ENCODE results near the gene FAF1. TPM values are rescaled to one million over a fixed set of nuclear protein-coding genes. Genes with fewer than 3 reads are reported as not detected.

The FAF1 gene
- total and polyA plus RNA-seq, 2 donors (not counting 1 experiment from before 2014, with no cell fraction given): 39.6 to 40.0 TPM

GRCh38 chr1:50993645-50994044 is 33.6 kb upstream of the FAF1 start:
- TF ChIP-seq EZH2 (IDR thresholded peaks at IDR 0.05; ENCODE audit: low read length, missing control alignments): no peak
- TF ChIP-seq, protein P1, sequence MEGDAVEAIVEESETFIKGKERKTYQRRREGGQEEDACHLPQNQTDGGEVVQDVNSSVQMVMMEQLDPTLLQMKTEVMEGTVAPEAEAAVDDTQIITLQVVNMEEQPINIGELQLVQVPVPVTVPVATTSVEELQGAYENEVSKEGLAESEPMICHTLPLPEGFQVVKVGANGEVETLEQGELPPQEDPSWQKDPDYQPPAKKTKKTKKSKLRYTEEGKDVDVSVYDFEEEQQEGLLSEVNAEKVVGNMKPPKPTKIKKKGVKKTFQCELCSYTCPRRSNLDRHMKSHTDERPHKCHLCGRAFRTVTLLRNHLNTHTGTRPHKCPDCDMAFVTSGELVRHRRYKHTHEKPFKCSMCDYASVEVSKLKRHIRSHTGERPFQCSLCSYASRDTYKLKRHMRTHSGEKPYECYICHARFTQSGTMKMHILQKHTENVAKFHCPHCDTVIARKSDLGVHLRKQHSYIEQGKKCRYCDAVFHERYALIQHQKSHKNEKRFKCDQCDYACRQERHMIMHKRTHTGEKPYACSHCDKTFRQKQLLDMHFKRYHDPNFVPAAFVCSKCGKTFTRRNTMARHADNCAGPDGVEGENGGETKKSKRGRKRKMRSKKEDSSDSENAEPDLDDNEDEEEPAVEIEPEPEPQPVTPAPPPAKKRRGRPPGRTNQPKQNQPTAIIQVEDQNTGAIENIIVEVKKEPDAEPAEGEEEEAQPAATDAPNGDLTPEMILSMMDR (conservative IDR thresholded peaks at IDR 0.05 in 1 of 2, IDR thresholded peaks at IDR 0.05 in 1 of 2; ENCODE audit: low read depth in 1 of 2, low read length in 2 of 2): no peak
- H3K4me3 ChIP-seq (replicated peaks in 1 of 4; ENCODE audit: control extremely low read depth in 1 of 4, insufficient read depth in 1 of 4, low read depth in 3 of 4, low read length in 4 of 4): no peak overlapping the region
- DNase-seq (ENCODE audit: low read depth in 2 of 2): no peak

GRCh38 chr1:50992532-50993318 is 32.7 kb upstream of the FAF1 start:
- no peak overlapping the region for H3K27ac ChIP-seq (ENCODE audit: insufficient read depth, low read length)
- H3K9me3 ChIP-seq (ENCODE audit: control insufficient read depth, insufficient read depth, low read depth, low read length): no peaks in the 10 kb centered on the region
- peaks cover 4% of the 10 kb centered on the region for H3K4me1 ChIP-seq (ENCODE audit: control insufficient read depth, extremely low read depth, insufficient read depth, low read length)
- H3K9ac ChIP-seq (ENCODE audit: insufficient read depth, low read length): no peak overlapping the region
- H3K27me3 ChIP-seq (ENCODE audit: control insufficient read depth, insufficient read depth, low read length): no peaks in the 10 kb centered on the region
- H3K4me2 ChIP-seq (ENCODE audit: extremely low read depth, insufficient read depth, low read length): no peak overlapping the region
- no peak for DNase-seq (ENCODE audit: low read depth in 2 of 2)
- H3K4me3 ChIP-seq (replicated peaks in 1 of 4; ENCODE audit: control extremely low read depth in 1 of 4, insufficient read depth in 1 of 4, low read depth in 3 of 4, low read length in 4 of 4): no peak overlapping the region
- no peaks in the 10 kb centered on the region for H3K36me3 ChIP-seq (ENCODE audit: control insufficient read depth, insufficient read depth, low read length)
- TF ChIP-seq EZH2 (IDR thresholded peaks at IDR 0.05; ENCODE audit: low read length, missing control alignments): no peak
- TF ChIP-seq, protein P1 (conservative IDR thresholded peaks at IDR 0.05 in 1 of 2, IDR thresholded peaks at IDR 0.05 in 1 of 2; ENCODE audit: low read depth in 1 of 2, low read length in 2 of 2): no peak
- H4K20me1 ChIP-seq (ENCODE audit: control insufficient read depth, extremely low read depth, insufficient read depth, low read length): no peaks in the 10 kb centered on the region
- no peak overlapping the region for H2AFZ ChIP-seq (ENCODE audit: low read length)
- H3K79me2 ChIP-seq (ENCODE audit: control insufficient read depth, insufficient read depth, low read length): no peaks in the 10 kb centered on the region

More at GRCh38 chr1:50993645-50994044, 33.6 kb upstream of the FAF1 start:
- no peak overlapping the region for H2AFZ ChIP-seq (ENCODE audit: low read length)
- no peak overlapping the region for H3K27ac ChIP-seq (ENCODE audit: insufficient read depth, low read length)
- H3K36me3 ChIP-seq (ENCODE audit: control insufficient read depth, insufficient read depth, low read length): no peaks in the 10 kb centered on the region
- no peaks in the 10 kb centered on the region for H3K27me3 ChIP-seq (ENCODE audit: control insufficient read depth, insufficient read depth, low read length)
- H3K9ac ChIP-seq (ENCODE audit: insufficient read depth, low read length): no peak overlapping the region
- H3K4me2 ChIP-seq (ENCODE audit: extremely low read depth, insufficient read depth, low read length): no peak overlapping the region
- peaks cover 4% of the 10 kb centered on the region for H3K4me1 ChIP-seq (ENCODE audit: control insufficient read depth, extremely low read depth, insufficient read depth, low read length)
- no peaks in the 10 kb centered on the region for H3K79me2 ChIP-seq (ENCODE audit: control insufficient read depth, insufficient read depth, low read length)
- H3K9me3 ChIP-seq (ENCODE audit: control insufficient read depth, insufficient read depth, low read depth, low read length): no peaks in the 10 kb centered on the region
- no peaks in the 10 kb centered on the region for H4K20me1 ChIP-seq (ENCODE audit: control insufficient read depth, extremely low read depth, insufficient read depth, low read length)

- Histone ChIP-seq H3K79me2 (ENCODE audit: control insufficient read depth, insufficient read depth, low read length) (no peaks in the 10 kb centered on the region), H3K36me3 (ENCODE audit: control insufficient read depth, insufficient read depth, low read length) (no peaks in the 10 kb centered on the region), H2AFZ (ENCODE audit: low read length) (no peak overlapping the region), H3K27me3 (ENCODE audit: control insufficient read depth, insufficient read depth, low read length) (no peaks in the 10 kb centered on the region), H3K9me3 (ENCODE audit: control insufficient read depth, insufficient read depth, low read depth, low read length) (no peaks in the 10 kb centered on the region), H4K20me1 (ENCODE audit: control insufficient read depth, extremely low read depth, insufficient read depth, low read length) (no peaks in the 10 kb centered on the region), H3K27ac (ENCODE audit: insufficient read depth, low read length) (no peak overlapping the region), H3K4me3 (replicated peaks in 1 of 4; ENCODE audit: control extremely low read depth in 1 of 4, insufficient read depth in 1 of 4, low read depth in 3 of 4, low read length in 4 of 4) (no peak overlapping the region), H3K4me2 (ENCODE audit: extremely low read depth, insufficient read depth, low read length) (no peak overlapping the region), H3K9ac (ENCODE audit: insufficient read depth, low read length) (no peak overlapping the region), H3K4me1 (ENCODE audit: control insufficient read depth, extremely low read depth, insufficient read depth, low read length) (peaks cover 4% of the 10 kb centered on the region)
- TF ChIP-seq, protein P1 (conservative IDR thresholded peaks at IDR 0.05 in 1 of 2, IDR thresholded peaks at IDR 0.05 in 1 of 2; ENCODE audit: low read depth in 1 of 2, low read length in 2 of 2): no peak
- TF ChIP-seq EZH2 (IDR thresholded peaks at IDR 0.05; ENCODE audit: low read length, missing control alignments): no peak
- no peak for DNase-seq (ENCODE audit: low read depth in 2 of 2)
Observed at GRCh38 chr1:50989694-50990093, 29.6 kb upstream of the FAF1 start.
